GM12892 (cell line): Measurements from ENCODE around the gene RPS19BP1.

Experiments
- POLR2A ChIP-seq: IDR thresholded peaks from 2 replicates; pipeline ENCODE4 v1.6.1; 2011; ENCODE audit warnings: low read depth, low read length, control low read depth
- POLR2AphosphoS5 ChIP-seq: IDR thresholded peaks from 2 replicates; pipeline ENCODE4 v1.6.1; 2011; ENCODE audit warnings: low read depth, low read length, control low read depth
- TAF1 ChIP-seq: IDR thresholded peaks from 2 replicates; pipeline ENCODE4 v1.6.1; 2011; ENCODE audit warnings: low read depth, mild to moderate bottlenecking, control low read depth, low read length, borderline replicate concordance

GRCh38 chr22:39556970-39557841 lies 24.7 kb upstream of the RPS19BP1 start:
- TF ChIP-seq POLR2AphosphoS5 (no peak), POLR2A (no peak), TAF1 (no peak)
